PC-9 (cell line): ENCODE results near the gene RMI1.

Experiments used
- EZH2 ChIP-seq: fragments of 200-600 bp; sonication (generic); IDR thresholded peaks from 2 replicates; pipeline ENCODE4 v1.8.0; 2017; ENCODE audit warnings: antibody characterized with exemption, low read depth
- TF ChIP-seq, protein P1 (sequence below): fragments of 200-600 bp; sonication (generic); conservative IDR thresholded peaks from 2 replicates; pipeline ENCODE4 v1.6.1; 2017; ENCODE audit warnings: mixed run types, antibody characterized with exemption, mild to moderate bottlenecking, moderate library complexity

DNA sequence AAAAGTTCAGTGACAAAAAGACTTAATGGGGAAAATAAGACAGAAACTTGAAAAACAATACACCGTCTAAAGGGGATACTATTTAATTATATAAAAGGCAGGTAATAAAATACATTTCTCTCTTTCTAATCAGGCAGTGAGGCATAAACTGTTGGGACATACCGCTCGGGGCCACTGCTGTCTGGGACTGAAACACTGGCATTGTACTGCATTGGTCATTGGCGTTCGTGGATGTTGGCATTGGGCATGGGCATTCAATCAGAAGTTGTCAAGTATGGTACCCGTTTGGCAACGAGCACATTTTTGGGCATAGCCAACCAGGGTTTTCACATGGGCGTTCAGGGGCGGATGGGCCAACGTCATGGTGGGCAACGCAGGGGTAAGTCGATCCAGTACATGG, 5.3 kb upstream of the RMI1 start:
- no peak for TF ChIP-seq EZH2
- TF ChIP-seq, protein P1, sequence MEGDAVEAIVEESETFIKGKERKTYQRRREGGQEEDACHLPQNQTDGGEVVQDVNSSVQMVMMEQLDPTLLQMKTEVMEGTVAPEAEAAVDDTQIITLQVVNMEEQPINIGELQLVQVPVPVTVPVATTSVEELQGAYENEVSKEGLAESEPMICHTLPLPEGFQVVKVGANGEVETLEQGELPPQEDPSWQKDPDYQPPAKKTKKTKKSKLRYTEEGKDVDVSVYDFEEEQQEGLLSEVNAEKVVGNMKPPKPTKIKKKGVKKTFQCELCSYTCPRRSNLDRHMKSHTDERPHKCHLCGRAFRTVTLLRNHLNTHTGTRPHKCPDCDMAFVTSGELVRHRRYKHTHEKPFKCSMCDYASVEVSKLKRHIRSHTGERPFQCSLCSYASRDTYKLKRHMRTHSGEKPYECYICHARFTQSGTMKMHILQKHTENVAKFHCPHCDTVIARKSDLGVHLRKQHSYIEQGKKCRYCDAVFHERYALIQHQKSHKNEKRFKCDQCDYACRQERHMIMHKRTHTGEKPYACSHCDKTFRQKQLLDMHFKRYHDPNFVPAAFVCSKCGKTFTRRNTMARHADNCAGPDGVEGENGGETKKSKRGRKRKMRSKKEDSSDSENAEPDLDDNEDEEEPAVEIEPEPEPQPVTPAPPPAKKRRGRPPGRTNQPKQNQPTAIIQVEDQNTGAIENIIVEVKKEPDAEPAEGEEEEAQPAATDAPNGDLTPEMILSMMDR: no peak
